ENCODE measurements around the gene EXOSC5. TPM values are rescaled to one million over a fixed set of nuclear protein-coding genes. Genes with fewer than 3 reads are reported as not detected.

Gene EXOSC5
- total and polyA plus RNA-seq, 2 of the 4 experiments (the other 2 are of a cell fraction): 19.0 to 25.2 TPM

GRCh38 chr19:41437944-41438574 lies 40.9 kb upstream of the EXOSC5 start (continued):
- TF ChIP-seq BHLHE40 (IDR thresholded peaks at IDR 0.05; ENCODE audit: low read depth, low read length) (no peak), MAZ (IDR thresholded peaks at IDR 0.05; ENCODE audit: borderline replicate concordance, low read depth, low read length) (no peak), NFE2L2 (IDR thresholded peaks at IDR 0.05; ENCODE audit: low read depth, low read length) (no peak), MAFK (IDR thresholded peaks at IDR 0.05; ENCODE audit: low read depth, low read length) (no peak)

- no peak overlapping the region for H3K4ac ChIP-seq (ENCODE audit: low read depth, low read length)
- H3K23ac ChIP-seq (ENCODE audit: low read depth, low read length): no peak overlapping the region
- H3K27ac ChIP-seq (ENCODE audit: insufficient read depth, low read length): no peak overlapping the region
- in situ Hi-C loops (cut with MboI; ENCODE audit: low sequenced_read_pairs): no loop called here
- no peak overlapping the region for H3K4me2 ChIP-seq (ENCODE audit: low read depth, low read length)
- dilution Hi-C loops (cut with HindIII; ENCODE audit: low sequenced_read_pairs, unreplicated experiment): no loop called here
- CTCF ChIA-PET: no interaction called here
- intact Hi-C loops (cut with micrococcal nuclease): no loop called here
- no peak for DNase-seq
- H3K27me3 ChIP-seq (ENCODE audit: control insufficient read depth, insufficient read depth, low read length): no peaks in the 10 kb centered on the region
- no TSS peak for BruUV-seq (replicated peaks)
- no peak overlapping the region for H3K9ac ChIP-seq (ENCODE audit: low read depth, low read length)
- H4K5ac ChIP-seq (ENCODE audit: low read depth, low read length): no peak overlapping the region
- no peak overlapping the region for H2BK120ac ChIP-seq (ENCODE audit: low read depth, low read length)
- H2AK5ac ChIP-seq (ENCODE audit: low read depth, low read length): no peak overlapping the region
- TF ChIP-seq ELK1 (IDR thresholded peaks at IDR 0.05; ENCODE audit: borderline replicate concordance, low read depth, low read length) (no peak), POLR2A (IDR thresholded peaks at IDR 0.05; ENCODE audit: low read depth, low read length) (no peak), RCOR1 (IDR thresholded peaks at IDR 0.05; ENCODE audit: insufficient replicate concordance, low read length) (no peak)
- H3K36me3 ChIP-seq (ENCODE audit: control insufficient read depth, insufficient read depth, low read length): peaks cover 27% of the 10 kb centered on the region
- ATAC-seq (ENCODE audit: low read depth): no peak
- H2BK15ac ChIP-seq (ENCODE audit: low read depth, low read length): no peak overlapping the region
- H4K20me1 ChIP-seq (ENCODE audit: insufficient read depth, low read length): no peaks in the 10 kb centered on the region
- H2AFZ ChIP-seq (replicated peaks; ENCODE audit: low read length, poor library complexity): no peak overlapping the region
- H3K9me3 ChIP-seq (ENCODE audit: control insufficient read depth, insufficient read depth, low read length): no peaks in the 10 kb centered on the region
- H3K18ac ChIP-seq (ENCODE audit: low read depth, low read length): no peak overlapping the region
- H4K91ac ChIP-seq (ENCODE audit: insufficient read depth, low read depth, low read length): no peak overlapping the region
- peaks cover 9 to 21% of the 10 kb centered on the region in 2 experiments for H3K79me1 ChIP-seq (ENCODE audit: low read depth in 1 of 2, low read length in 2 of 2)
- H2BK20ac ChIP-seq (ENCODE audit: low read depth, low read length): no peak overlapping the region
- H3K4me1 ChIP-seq (ENCODE audit: control insufficient read depth, insufficient read depth, low read length): no peaks in the 10 kb centered on the region; the same call in 1 of the 2 replicates
- no peak overlapping the region for H2AK9ac ChIP-seq (replicated peaks; ENCODE audit: low read depth, low read length, poor library complexity)
- H3K14ac ChIP-seq (replicated peaks; ENCODE audit: low read depth, low read length): no peak overlapping the region
- POLR2A ChIA-PET (ENCODE audit: unreplicated experiment): no interaction called here
- H4K8ac ChIP-seq (ENCODE audit: low read depth in 2 of 2, low read length in 2 of 2): no peak overlapping the region
- H2BK5ac ChIP-seq (ENCODE audit: low read depth, low read length, poor library complexity, severe bottlenecking): no peak overlapping the region
- no peak overlapping the region for H3K56ac ChIP-seq (ENCODE audit: extremely low read depth, insufficient read depth, low read length)
- H3K4me3 ChIP-seq (ENCODE audit: insufficient read depth, low read depth, low read length): no peak overlapping the region
- no peaks in the 10 kb centered on the region; the same call in 1 of the 2 replicates for H3K9me1 ChIP-seq (ENCODE audit: insufficient read depth, low read length)
Observed at GRCh38 chr19:41436674-41436951, 39.5 kb upstream of the EXOSC5 start.
